ENCODE measurements around the gene PHF12. TPM values are rescaled to one million over a fixed set of nuclear protein-coding genes. Genes with fewer than 3 reads are reported as not detected.

Gene PHF12
- total and polyA plus RNA-seq, 10 of the 15 experiments (the other 5 are each of a cell fraction or from before 2014, with no cell fraction given): 1.3 to 43.9 (median 19.2) TPM

GRCh38 chr17:28951428-28951990 lies at the start of gene PHF12 (continued):
- no peak for TF ChIP-seq MLLT1 (IDR thresholded peaks at IDR 0.05)
- TF ChIP-seq MEF2A (IDR thresholded peaks at IDR 0.05; ENCODE audit: insufficient read depth, low read depth, low read length): no peak
- no peak for TF ChIP-seq CHD2 (IDR thresholded peaks at IDR 0.05; ENCODE audit: borderline replicate concordance, low read depth, low read length)
- no peak for TF ChIP-seq YBX1 (IDR thresholded peaks at IDR 0.05)
- no peak for TF ChIP-seq ZNF592 (IDR thresholded peaks at IDR 0.05)
- no peak for TF ChIP-seq RELA (IDR thresholded peaks at IDR 0.05; ENCODE audit: borderline replicate concordance, partially characterized antibody)
- no peak; the same call in 1 of the 2 replicates for TF ChIP-seq CREB1 (IDR thresholded peaks at IDR 0.05; ENCODE audit: low read depth)
- no peak for TF ChIP-seq ZNF384 (IDR thresholded peaks at IDR 0.05; ENCODE audit: borderline replicate concordance, low read depth, low read length)
- TF ChIP-seq IRF3 (IDR thresholded peaks at IDR 0.05): peak; percentile 13; the same call in 1 of the 2 replicates
- no peak for TF ChIP-seq ZBTB40 (IDR thresholded peaks at IDR 0.05; ENCODE audit: borderline replicate concordance)
- TF ChIP-seq TAF1 (IDR thresholded peaks at IDR 0.05; ENCODE audit: borderline replicate concordance, low read depth, low read length): no peak
- no peak for TF ChIP-seq IRF5 (IDR thresholded peaks at IDR 0.05; ENCODE audit: borderline replicate concordance)
- no peak for TF ChIP-seq ZBTB11 (CRISPR knock-in tag; IDR thresholded peaks at IDR 0.05)

Data from GM12878 (cell line).